GM18505 (cell line): ENCODE data around the gene RPS6KB2.
"Not testable (repeated sequence)": the region's sequence is repeated elsewhere in the genome, so short reads cannot be mapped to it uniquely, and the experiment has no call there.

Source experiments
- ATAC-seq: cut with Tn5 transposase; IDR thresholded peaks from one replicate; pipeline ENCODE4 v1.9.1; 2021; ENCODE audit not compliant: unreplicated experiment
- POLR2A ChIP-seq: IDR thresholded peaks from 4 replicates; pipeline ENCODE4 v1.6.1; 2011; ENCODE audit warnings: borderline replicate concordance; ENCODE audit not compliant: insufficient read depth, insufficient read length; ENCODE audit errors: extremely low read depth

The RPS6KB2 gene

GRCh38 chr11:67472882-67473281 lies 44.6 kb downstream of the RPS6KB2 start:
- no peak for ATAC-seq
- TF ChIP-seq POLR2A = no peak

- not testable (repeated sequence) for ATAC-seq
These were observed 48.4 kb downstream of the RPS6KB2 start for GRCh38 chr11:67476692-67477091.

GRCh38 chr11:67477344-67478050 lies 49.2 kb downstream of the RPS6KB2 start:
- not testable (repeated sequence) for ATAC-seq

DNA sequence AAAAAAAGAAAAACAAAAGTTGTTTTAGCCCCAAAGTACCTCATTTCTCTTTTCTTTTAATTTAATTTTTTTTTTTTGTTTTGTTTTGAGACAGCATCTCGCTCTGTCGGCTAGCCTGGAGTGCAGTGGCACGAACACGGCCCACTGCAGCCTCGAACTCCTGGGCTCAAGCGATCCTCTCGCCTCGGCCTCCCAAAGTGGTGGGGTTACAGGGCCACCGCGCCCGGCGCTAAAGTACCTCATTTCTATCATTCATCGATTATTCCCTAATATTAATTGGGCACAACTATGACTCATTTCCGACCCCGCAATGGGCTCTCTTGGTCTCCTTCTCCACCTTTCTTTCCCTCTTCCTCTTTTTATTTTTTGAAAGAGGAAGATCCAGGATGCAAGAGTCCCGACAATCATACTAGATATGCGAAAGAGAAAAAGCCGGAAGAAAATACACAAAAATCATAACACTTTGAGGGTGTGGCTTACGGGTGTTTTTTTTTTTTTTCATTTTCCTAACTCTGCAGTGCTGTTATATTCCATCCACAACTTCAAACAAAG lies 54.1 kb downstream of the RPS6KB2 start:
- no peak for ATAC-seq
- no peak for TF ChIP-seq POLR2A

- TF ChIP-seq POLR2A = peak; percentile 74
- peak; percentile 63 for ATAC-seq
These were observed 54.8 kb downstream of the RPS6KB2 start, which contains the start of gene AIP for GRCh38 chr11:67482827-67483798. AIP (plus strand) TSS chr11:67483026; CDS start chr11:67483159, 133 bp downstream.

- peak; percentile 10 for TF ChIP-seq POLR2A
- no peak for ATAC-seq
These were observed 55.8 kb downstream of the RPS6KB2 start for GRCh38 chr11:67483831-67484665.

DNA sequence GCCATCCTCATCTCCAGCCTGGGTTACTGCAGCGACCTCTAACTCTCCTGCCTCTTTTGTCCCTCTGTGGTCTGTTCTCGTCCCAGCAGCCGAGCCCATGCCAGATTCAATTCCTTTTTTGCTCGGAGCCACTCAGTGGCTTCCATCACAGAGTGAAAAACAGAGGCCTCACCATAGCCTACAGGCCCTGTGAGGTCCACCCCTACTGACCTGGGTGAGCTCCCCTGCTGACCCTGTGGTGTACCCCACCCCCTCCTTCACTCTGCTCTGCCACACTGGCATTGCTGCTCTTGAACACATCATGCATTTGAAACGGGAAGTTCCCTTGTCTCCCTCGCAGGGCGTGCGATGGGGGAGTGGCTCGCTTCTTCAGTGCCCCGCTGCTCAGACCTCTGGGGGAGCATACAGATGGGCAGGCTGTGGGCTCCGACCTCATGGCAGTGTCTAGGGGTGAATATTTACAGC lies 56.6 kb downstream of the RPS6KB2 start:
- no peak for ATAC-seq
- peak; percentile 24 for TF ChIP-seq POLR2A
